Transverse colon (tissue), 4 donors: ENCODE results near the gene HIVEP1. TPM values are rescaled to one million over a fixed set of nuclear protein-coding genes. Genes with fewer than 3 reads are reported as not detected.

ENCODE experiments used
- DNase-seq: peaks from one replicate; pipeline ENCODE4 v3.0.0-alpha.2; 2019
- H3K27ac ChIP-seq, 4 donors: fragments of 200-600 bp; sonication (generic); 2 replicates each; pipeline ENCODE4 v1.5.1; 2016 to 2018; ENCODE audit warnings: inconsistent platforms in 4 of 4
- H3K27me3 ChIP-seq: fragments of 200-600 bp; sonication (generic); 2 replicates; pipeline ENCODE4 v1.5.1; 2017; ENCODE audit warnings: inconsistent platforms
- H3K36me3 ChIP-seq, 4 donors: fragments of 200-600 bp; sonication (generic); 2 replicates each; pipeline ENCODE4 v1.5.1; 2017 to 2019; ENCODE audit warnings: inconsistent platforms in 4 of 4
- H3K4me1 ChIP-seq, 4 donors: fragments of 200-600 bp; sonication (generic); 2 replicates each; pipeline ENCODE4 v1.5.1; 2017 to 2020; ENCODE audit warnings: inconsistent platforms in 4 of 4
- H3K4me3 ChIP-seq, 4 donors: fragments of 200-600 bp; sonication (generic); 1 replicate in 1 of 4; 2 replicates in 3 of 4; pipeline versions ENCODE4 v1.5.1 to v1.6.1; 2017 to 2019; ENCODE audit warnings: inconsistent platforms in 4 of 4
- H3K9me3 ChIP-seq, 2 donors: fragments of 200-600 bp; sonication (generic); 2 replicates each; pipeline ENCODE4 v1.5.1; 2017 to 2019; ENCODE audit warnings: inconsistent platforms in 2 of 2
- CTCF ChIP-seq, 5 experiments: fragments of 200-600 bp in 3 of 5; fragments of 450-650 bp in 2 of 5; sonication (generic) in 3 of 5; IDR thresholded peaks; 1 replicate in 2 of 5; 2 replicates in 3 of 5; pipeline ENCODE4 v1.5.1; 2016 to 2017; ENCODE audit warnings: antibody characterized with exemption in 5 of 5, inconsistent platforms in 3 of 5, mild to moderate bottlenecking in 2 of 5, moderate library complexity in 1 of 5
- EP300 ChIP-seq: sonication (generic); formaldehyde crosslinking; IDR thresholded peaks from one replicate; pipeline ENCODE4 v1.6.1; 2017; ENCODE audit warnings: antibody characterized with exemption, low read depth
- POLR2A ChIP-seq: fragments of 450-650 bp; IDR thresholded peaks from one replicate; pipeline ENCODE4 v1.6.1; 2016; ENCODE audit warnings: antibody characterized with exemption, mild to moderate bottlenecking, moderate library complexity
- POLR2AphosphoS5 ChIP-seq, 3 donors: sonication (generic); formaldehyde crosslinking; IDR thresholded peaks; one replicate each; pipeline ENCODE4 v1.6.1; 2016; ENCODE audit warnings: antibody characterized with exemption in 3 of 3
- WGBS, 2 donors: methylation state at CpG; one replicate each; pipeline ENCODE4 v1.1.5; 2018; ENCODE audit warnings: low coverage in 1 of 2; 5-methylcytosine and 5-hydroxymethylcytosine counted together
- in situ Hi-C, 4 donors: fragments of 200-750 bp; cut with MboI; loops; one replicate each; pipeline versions ENCODE4 v1.15.0 to v1.15.1; 2017; ENCODE audit warnings: low sequenced_read_pairs in 3 of 4, low pct_ligation_motif_present in 1 of 4, low pct_unique_long_range_greater_than_20kb in 1 of 4
- intact Hi-C: fragments of 100-400 bp; cut with DNase I; formaldehyde crosslinking; loops from one replicate; pipeline ENCODE4 v1.15.1; 2023; ENCODE audit warnings: low total_unique reads
- total RNA-seq, 4 donors: library from RNA; depleted of rRNA; stranded (reverse); fragments of >200 nt; gene quantifications; one replicate each; pipeline ENCODE4 v1.1.0, GENCODE V29; 2016

The HIVEP1 gene
- total RNA-seq, 4 donors from 2014 or later = 18.9 to 90.9 (median 30.5) TPM

DNA sequence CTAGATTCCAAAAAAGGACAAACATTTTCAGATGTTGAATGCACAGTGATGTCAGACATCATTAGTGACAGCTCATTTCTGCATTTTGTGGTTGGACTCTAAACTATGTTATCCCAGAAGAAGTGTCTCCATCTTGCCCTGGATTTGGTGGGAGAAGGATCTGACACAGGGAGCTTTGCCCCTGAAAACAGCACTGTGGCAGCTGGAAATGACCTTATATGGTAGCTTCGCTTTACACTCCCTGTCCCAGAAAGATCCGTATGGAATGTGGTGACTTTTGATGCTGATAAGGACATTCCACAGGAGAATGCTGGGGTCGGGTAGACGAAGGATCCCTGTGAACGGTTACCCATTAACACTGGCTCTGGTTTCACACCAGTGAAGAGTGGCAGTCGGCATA, 190.9 kb downstream of the HIVEP1 start:
- DNase-seq = no peak
- Histone ChIP-seq H3K27ac (no peak overlapping the region), H3K4me1 (no peaks in the 10 kb centered on the region), H3K36me3 (no peaks in the 10 kb centered on the region), H3K9me3 (no peaks in the 10 kb centered on the region), H3K27me3 (no peaks in the 10 kb centered on the region), H3K4me3 (no peak overlapping the region)
- no peak for TF ChIP-seq EP300
- in situ Hi-C loops = no loop called here
- intact Hi-C loops = no loop called here
- WGBS, 2 donors = 77 to 93% methylated on average over 3 to 6 of the region's 6 CpGs

DNA sequence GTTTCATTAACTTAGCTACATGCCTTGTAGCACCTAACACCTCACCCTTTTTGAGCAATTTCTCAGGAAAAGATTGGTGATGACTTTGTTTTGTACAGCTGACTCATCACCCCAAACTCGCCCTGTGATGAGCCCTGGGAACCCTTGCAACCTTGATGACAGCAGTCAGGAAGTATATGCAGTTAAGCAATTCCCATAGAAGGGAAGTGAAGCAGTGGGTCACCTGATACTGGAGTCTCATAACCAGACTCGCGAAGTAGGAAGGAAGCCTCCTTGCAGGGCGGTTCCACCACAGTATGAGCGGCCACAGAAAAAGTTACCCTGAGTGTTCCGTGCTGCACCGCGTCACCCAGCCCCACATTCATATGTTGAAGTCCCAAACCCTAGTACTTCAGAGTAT, 196.1 kb downstream of the HIVEP1 start:
- WGBS, 2 donors = 95 to 100% methylated on average over 4 to 8 of the region's 8 CpGs
- Histone ChIP-seq H3K4me3 (no peak overlapping the region), H3K27me3 (no peaks in the 10 kb centered on the region), H3K4me1 (no peaks in the 10 kb centered on the region), H3K36me3 (no peaks in the 10 kb centered on the region), H3K27ac (no peak overlapping the region), H3K9me3 (no peaks in the 10 kb centered on the region)
- in situ Hi-C loops = no loop called here
- peak; percentile 12 for DNase-seq
- no peak for TF ChIP-seq CTCF (IDR thresholded peaks at IDR 0.05)
- intact Hi-C loops = no loop called here

DNA sequence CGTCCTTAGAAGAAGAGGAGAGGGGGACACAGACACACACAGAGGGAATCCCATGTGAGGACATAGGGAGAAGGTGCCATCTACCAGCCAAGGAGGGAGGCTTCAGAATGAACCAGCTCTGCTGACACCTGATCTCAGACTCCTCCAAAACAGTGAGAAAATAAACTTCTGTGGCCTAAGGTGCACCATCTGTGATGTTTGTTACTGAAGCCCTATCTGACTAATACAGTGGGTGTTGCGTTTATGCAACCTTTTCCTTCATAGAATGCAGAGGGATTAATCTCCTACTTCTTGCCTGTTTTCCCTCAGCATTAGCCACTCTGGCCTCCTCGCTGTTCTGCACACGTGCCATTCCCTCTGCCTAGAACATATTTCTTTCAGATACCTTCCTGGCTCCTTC, 196.6 kb downstream of the HIVEP1 start:
- Histone ChIP-seq H3K27me3 (no peaks in the 10 kb centered on the region), H3K4me3 (no peak overlapping the region), H3K4me1 (no peaks in the 10 kb centered on the region), H3K27ac (no peak overlapping the region), H3K36me3 (no peaks in the 10 kb centered on the region), H3K9me3 (no peaks in the 10 kb centered on the region)
- WGBS, 2 donors = 87 to 89% methylated on average over 2 to 4 of the region's 4 CpGs
- DNase-seq = no peak
- intact Hi-C loops (no loop called here), in situ Hi-C loops (no loop called here)
- TF ChIP-seq CTCF (IDR thresholded peaks at IDR 0.05) (no peak), EP300 (no peak), POLR2AphosphoS5 (IDR thresholded peaks at IDR 0.05) (no peak), POLR2A (no peak)

Other genes starting within 250 kb of the HIVEP1 start
- gene ADTRP, start 233.5 kb upstream of the HIVEP1 start, total RNA-seq = 100 to 1,000 TPM; 119 to 199 (median 181) TPM